ENCODE measurements around the gene CCNG2. TPM values are rescaled to one million over a fixed set of nuclear protein-coding genes. Genes with fewer than 3 reads are reported as not detected.

CCNG2 gene
- total and polyA plus RNA-seq, 9 of the 15 experiments (the other 6 are each of a cell fraction or from before 2014, with no cell fraction given), result 0.49 to 6.6 (median 2.9) TPM

DNA sequence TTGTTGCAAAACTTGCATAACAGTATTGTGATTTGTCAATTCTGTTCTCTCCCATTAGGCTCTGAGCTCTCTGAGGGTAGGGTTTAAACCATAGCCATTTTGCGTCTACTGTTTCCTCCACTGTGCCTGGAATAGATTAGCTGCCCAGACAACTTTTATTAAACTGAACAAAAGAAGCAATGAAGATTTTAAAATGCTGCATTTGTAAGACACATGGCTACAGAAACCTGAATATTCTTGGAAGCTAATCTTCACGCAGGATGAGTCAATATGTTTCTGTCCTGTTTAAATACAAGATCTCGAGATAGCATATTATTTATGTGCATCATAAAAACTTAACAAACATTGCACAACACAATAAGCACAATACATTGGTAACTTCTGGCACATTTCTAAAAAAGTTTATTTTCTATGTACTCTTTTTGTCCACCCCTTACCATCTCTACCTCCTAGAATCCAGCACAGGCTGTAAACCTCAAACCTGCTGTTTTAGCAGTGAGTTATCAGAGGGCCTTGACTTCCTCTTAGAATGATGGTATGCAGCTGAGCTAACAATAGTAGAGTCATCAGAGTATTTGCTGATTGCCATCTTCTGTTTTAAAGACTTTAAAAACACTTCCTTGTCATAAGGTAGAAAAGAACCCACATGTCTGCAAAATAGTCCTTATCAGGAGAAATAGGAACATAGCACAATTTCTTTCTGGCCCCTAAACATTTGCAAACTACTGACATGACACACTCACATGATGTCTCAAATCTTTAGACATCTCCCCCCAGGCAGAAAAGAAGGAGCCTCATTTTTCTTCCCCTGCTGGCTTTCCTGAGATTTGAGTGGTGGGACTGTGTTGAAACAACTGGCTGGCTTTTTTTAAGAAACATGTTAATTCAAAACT is 10.6 kb upstream of the CCNG2 start (continued):
- TF ChIP-seq, protein P1, sequence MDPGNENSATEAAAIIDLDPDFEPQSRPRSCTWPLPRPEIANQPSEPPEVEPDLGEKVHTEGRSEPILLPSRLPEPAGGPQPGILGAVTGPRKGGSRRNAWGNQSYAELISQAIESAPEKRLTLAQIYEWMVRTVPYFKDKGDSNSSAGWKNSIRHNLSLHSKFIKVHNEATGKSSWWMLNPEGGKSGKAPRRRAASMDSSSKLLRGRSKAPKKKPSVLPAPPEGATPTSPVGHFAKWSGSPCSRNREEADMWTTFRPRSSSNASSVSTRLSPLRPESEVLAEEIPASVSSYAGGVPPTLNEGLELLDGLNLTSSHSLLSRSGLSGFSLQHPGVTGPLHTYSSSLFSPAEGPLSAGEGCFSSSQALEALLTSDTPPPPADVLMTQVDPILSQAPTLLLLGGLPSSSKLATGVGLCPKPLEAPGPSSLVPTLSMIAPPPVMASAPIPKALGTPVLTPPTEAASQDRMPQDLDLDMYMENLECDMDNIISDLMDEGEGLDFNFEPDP (CRISPR knock-in tag; IDR thresholded peaks at IDR 0.05), result no peak
- TF ChIP-seq ZNF217 (CRISPR knock-in tag; IDR thresholded peaks at IDR 0.05) (no peak), ATF2 (CRISPR knock-in tag; IDR thresholded peaks at IDR 0.05) (no peak), ZNF699 (CRISPR knock-in tag; IDR thresholded peaks at IDR 0.05; ENCODE audit: insufficient replicate concordance) (no peak), TEAD4 (IDR thresholded peaks at IDR 0.05; ENCODE audit: low read length) (peak; percentile 57; the same call in 1 of the 2 replicates), TEAD4 (CRISPR knock-in tag; IDR thresholded peaks at IDR 0.05; ENCODE audit: borderline replicate concordance) (no peak), ZNF232 (CRISPR knock-in tag; IDR thresholded peaks at IDR 0.05) (no peak), THRAP3 (IDR thresholded peaks at IDR 0.05; ENCODE audit: borderline replicate concordance) (no peak), CBX1 (IDR thresholded peaks at IDR 0.05; ENCODE audit: low read depth) (no peak), SIN3B (IDR thresholded peaks at IDR 0.05; ENCODE audit: low read depth) (no peak), ZNF197 (CRISPR knock-in tag; IDR thresholded peaks at IDR 0.05; ENCODE audit: low read depth) (no peak), FOXJ3 (CRISPR knock-in tag; IDR thresholded peaks at IDR 0.05) (no peak), ZFP91 (CRISPR knock-in tag; IDR thresholded peaks at IDR 0.05) (no peak), ZNF146 (CRISPR knock-in tag; IDR thresholded peaks at IDR 0.05; ENCODE audit: unreplicated experiment) (no peak)
- TF ChIP-seq, protein P2, sequence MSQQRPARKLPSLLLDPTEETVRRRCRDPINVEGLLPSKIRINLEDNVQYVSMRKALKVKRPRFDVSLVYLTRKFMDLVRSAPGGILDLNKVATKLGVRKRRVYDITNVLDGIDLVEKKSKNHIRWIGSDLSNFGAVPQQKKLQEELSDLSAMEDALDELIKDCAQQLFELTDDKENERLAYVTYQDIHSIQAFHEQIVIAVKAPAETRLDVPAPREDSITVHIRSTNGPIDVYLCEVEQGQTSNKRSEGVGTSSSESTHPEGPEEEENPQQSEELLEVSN (IDR thresholded peaks at IDR 0.05; ENCODE audit: borderline replicate concordance in 1 of 2, extremely low read depth in 1 of 2, insufficient read depth in 1 of 2, insufficient read length in 1 of 2, low read depth in 1 of 2, low read length in 1 of 2, poor library complexity in 1 of 2, severe bottlenecking in 1 of 2), result no peak
- TF ChIP-seq, protein P3, sequence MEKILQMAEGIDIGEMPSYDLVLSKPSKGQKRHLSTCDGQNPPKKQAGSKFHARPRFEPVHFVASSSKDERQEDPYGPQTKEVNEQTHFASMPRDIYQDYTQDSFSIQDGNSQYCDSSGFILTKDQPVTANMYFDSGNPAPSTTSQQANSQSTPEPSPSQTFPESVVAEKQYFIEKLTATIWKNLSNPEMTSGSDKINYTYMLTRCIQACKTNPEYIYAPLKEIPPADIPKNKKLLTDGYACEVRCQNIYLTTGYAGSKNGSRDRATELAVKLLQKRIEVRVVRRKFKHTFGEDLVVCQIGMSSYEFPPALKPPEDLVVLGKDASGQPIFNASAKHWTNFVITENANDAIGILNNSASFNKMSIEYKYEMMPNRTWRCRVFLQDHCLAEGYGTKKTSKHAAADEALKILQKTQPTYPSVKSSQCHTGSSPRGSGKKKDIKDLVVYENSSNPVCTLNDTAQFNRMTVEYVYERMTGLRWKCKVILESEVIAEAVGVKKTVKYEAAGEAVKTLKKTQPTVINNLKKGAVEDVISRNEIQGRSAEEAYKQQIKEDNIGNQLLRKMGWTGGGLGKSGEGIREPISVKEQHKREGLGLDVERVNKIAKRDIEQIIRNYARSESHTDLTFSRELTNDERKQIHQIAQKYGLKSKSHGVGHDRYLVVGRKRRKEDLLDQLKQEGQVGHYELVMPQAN (IDR thresholded peaks at IDR 0.05; ENCODE audit: borderline replicate concordance), result no peak
- TF ChIP-seq, protein P4, sequence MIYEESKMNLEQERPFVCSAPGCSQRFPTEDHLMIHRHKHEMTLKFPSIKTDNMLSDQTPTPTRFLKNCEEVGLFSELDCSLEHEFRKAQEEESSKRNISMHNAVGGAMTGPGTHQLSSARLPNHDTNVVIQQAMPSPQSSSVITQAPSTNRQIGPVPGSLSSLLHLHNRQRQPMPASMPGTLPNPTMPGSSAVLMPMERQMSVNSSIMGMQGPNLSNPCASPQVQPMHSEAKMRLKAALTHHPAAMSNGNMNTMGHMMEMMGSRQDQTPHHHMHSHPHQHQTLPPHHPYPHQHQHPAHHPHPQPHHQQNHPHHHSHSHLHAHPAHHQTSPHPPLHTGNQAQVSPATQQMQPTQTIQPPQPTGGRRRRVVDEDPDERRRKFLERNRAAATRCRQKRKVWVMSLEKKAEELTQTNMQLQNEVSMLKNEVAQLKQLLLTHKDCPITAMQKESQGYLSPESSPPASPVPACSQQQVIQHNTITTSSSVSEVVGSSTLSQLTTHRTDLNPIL (CRISPR knock-in tag; IDR thresholded peaks at IDR 0.05), result no peak
